ENCODE results near the gene KRT6C. TPM values are rescaled to one million over a fixed set of nuclear protein-coding genes. Genes with fewer than 3 reads are reported as not detected.

KRT6C gene
- total and polyA plus RNA-seq, 3 experiments from 2014 or later, result not detected

DNA sequence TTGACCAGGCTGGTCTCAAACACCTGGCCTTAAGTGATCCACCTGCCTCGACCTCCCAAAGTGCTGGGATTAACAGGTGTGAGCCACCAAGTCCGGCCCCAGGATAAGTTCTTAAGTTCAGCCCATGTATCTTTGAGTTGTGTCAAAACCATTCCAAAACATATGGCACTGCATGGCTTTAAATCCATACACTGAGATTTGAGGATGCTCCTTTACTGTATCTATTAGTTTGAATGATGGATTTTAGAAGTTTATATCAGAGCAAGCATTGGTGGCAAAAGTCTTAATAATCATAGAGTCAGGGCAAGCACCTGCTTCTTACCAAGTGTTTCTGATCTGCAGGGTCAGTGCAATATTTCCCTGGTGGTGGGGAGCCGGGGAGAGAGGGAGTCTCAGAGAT, 27.7 kb downstream of the KRT6C start:
- H3K9me3 ChIP-seq (ENCODE audit: low read length), result no peaks in the 10 kb centered on the region
- no peak overlapping the region for H3K27ac Mint-ChIP-seq
- H3K4me1 ChIP-seq (ENCODE audit: insufficient read depth, low read length), result no peaks in the 10 kb centered on the region
- no peaks in the 10 kb centered on the region for H3K9me3 Mint-ChIP-seq
- H3K27me3 Mint-ChIP-seq, result peaks cover 15 to 36% of the 10 kb centered on the region in 2 donors
- H3K4me3 Mint-ChIP-seq, result no peak overlapping the region
- no peaks in the 10 kb centered on the region for H3K27me3 ChIP-seq (ENCODE audit: insufficient read depth, low read length, poor library complexity, severe bottlenecking)
- CTCF ChIA-PET, result no interaction called here
- no peak overlapping the region for H3K4me3 ChIP-seq (ENCODE audit: low read length)
- POLR2A ChIA-PET, result no interaction called here
- H3K27ac ChIP-seq (ENCODE audit: low read depth, low read length), result no peak overlapping the region
- no peak for DNase-seq
- no peaks in the 10 kb centered on the region for H3K4me1 Mint-ChIP-seq
- H3K36me3 ChIP-seq (ENCODE audit: insufficient read depth, low read length), result no peaks in the 10 kb centered on the region
- no peaks in the 10 kb centered on the region for H3K36me3 Mint-ChIP-seq

DNA sequence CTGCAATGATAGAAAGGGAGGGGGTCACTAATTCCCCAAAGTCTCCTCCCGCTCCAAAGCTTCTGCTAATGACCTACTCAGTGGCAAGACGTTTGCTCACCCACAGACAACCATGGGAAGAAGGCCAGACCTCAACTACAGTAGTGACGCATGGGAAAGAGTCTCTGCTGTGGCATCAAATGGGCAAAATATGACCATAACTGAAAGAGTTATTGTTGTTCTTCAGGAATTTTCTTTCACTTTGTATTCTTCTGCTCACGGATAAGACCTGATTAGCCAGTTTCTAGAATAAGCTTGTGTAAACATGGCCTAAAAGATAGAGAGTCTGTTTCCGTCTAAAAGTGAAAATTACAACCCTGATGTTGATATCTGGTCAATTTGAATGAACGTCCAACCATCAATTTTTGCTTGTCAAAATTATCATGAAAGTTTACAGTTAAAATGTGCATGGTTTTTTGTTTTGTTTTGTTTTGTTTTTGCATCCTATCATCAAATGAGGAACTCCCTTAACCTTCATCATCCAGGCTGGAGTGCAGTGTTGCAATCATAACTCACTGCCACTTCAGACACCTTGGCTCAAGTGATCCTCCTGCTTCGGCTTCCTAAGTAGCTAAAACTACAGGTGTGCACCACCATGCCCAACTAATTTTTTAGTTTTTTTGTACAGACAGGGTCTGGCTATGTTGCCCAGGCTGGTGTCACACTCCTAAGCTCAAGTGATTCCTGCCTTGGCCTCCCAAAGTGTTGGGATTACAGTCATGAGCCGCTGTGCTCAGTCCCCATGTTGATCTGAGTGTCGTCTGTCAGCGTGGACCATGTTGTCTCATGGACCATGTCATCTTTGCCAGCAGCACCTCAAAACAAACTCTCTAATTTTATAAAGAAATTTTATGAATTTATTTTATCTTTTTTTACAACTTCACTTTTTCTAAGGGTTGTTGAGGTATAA, 28.7 kb downstream of the KRT6C start:
- H3K27me3 Mint-ChIP-seq, result peaks cover 19 to 42% of the 10 kb centered on the region in 2 donors
- POLR2A ChIA-PET, result no interaction called here
- DNase-seq, result no peak

DNA sequence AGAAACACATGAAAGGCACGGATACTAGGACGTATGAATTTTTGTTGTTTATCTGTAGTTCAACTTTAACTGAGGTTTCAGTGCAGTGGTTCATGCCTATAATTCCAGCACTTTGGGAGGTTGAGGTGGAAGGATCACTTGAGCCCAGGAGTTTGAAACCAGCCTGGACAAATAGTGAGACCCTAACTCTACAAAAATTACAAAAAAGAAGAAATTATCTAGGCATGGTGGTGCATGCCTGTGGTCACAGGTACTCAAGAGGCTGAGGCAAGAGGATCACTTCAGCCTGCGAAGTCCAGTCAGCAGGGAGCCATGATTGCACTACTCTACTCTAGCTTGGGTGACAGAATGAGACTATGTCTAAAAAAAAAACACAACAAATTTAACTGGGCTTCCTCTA, 29.6 kb downstream of the KRT6C start:
- Mint-ChIP-seq H3K4me3 (no peak overlapping the region), H3K9me3 (no peaks in the 10 kb centered on the region), H3K36me3 (no peaks in the 10 kb centered on the region), H3K4me1 (no peaks in the 10 kb centered on the region), H3K27me3 (peaks cover 21 to 44% of the 10 kb centered on the region in 2 donors), H3K27ac (no peak overlapping the region)
- Histone ChIP-seq H3K4me1 (ENCODE audit: insufficient read depth, low read length) (no peaks in the 10 kb centered on the region), H3K27ac (ENCODE audit: low read depth, low read length) (no peak overlapping the region), H3K9me3 (ENCODE audit: low read length) (no peaks in the 10 kb centered on the region), H3K27me3 (ENCODE audit: insufficient read depth, low read length, poor library complexity, severe bottlenecking) (no peaks in the 10 kb centered on the region), H3K36me3 (ENCODE audit: insufficient read depth, low read length) (no peaks in the 10 kb centered on the region), H3K4me3 (ENCODE audit: low read length) (no peak overlapping the region)
- CTCF ChIA-PET, result no interaction called here
- POLR2A ChIA-PET, result no interaction called here
- DNase-seq, result no peak

More for the DNA sequence above, 28.7 kb downstream of the KRT6C start:
- no peaks in the 10 kb centered on the region for H3K36me3 ChIP-seq (ENCODE audit: insufficient read depth, low read length)
- no peak overlapping the region for H3K4me3 ChIP-seq (ENCODE audit: low read length)
- no peaks in the 10 kb centered on the region for H3K4me1 ChIP-seq (ENCODE audit: insufficient read depth, low read length)
- H3K9me3 Mint-ChIP-seq, result no peaks in the 10 kb centered on the region
- H3K9me3 ChIP-seq (ENCODE audit: low read length), result no peaks in the 10 kb centered on the region
- no peak overlapping the region for H3K27ac Mint-ChIP-seq
- H3K4me1 Mint-ChIP-seq, result no peaks in the 10 kb centered on the region
- CTCF ChIA-PET, result no interaction called here
- no peaks in the 10 kb centered on the region for H3K36me3 Mint-ChIP-seq
- no peak overlapping the region for H3K4me3 Mint-ChIP-seq
- H3K27me3 ChIP-seq (ENCODE audit: insufficient read depth, low read length, poor library complexity, severe bottlenecking), result no peaks in the 10 kb centered on the region
- no peak overlapping the region for H3K27ac ChIP-seq (ENCODE audit: low read depth, low read length)

DNA sequence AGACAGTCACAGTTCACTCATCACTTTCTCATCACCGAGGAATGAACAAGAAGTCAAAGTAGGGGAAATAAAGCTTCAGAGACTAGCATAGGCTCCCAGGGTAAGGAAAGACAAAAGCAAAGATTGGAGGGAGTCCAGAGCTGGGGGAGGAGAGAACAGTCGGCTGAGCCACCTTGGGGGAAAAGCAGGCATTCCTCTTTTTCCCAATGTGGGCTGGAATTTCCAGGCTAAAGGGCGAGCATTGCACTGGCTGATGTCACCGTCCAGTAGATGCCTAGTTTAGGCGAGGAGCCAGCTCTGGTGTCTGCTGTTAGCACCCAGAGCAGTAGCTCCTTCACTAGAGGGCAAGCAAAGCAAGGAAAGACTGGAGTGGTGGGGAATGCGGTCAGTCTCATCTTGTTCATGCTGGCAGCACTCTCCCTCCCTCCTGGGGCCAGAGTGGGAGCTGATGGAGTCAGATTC, 31.0 kb downstream of the KRT6C start:
- CTCF ChIA-PET, result no interaction called here
- Mint-ChIP-seq H3K4me1 (no peaks in the 10 kb centered on the region), H3K27ac (no peak overlapping the region), H3K36me3 (no peaks in the 10 kb centered on the region), H3K27me3 (peaks cover 19 to 44% of the 10 kb centered on the region in 2 donors), H3K4me3 (no peak overlapping the region), H3K9me3 (no peaks in the 10 kb centered on the region)
- Histone ChIP-seq H3K27me3 (ENCODE audit: insufficient read depth, low read length, poor library complexity, severe bottlenecking) (no peaks in the 10 kb centered on the region), H3K9me3 (ENCODE audit: low read length) (no peaks in the 10 kb centered on the region), H3K27ac (ENCODE audit: low read depth, low read length) (no peak overlapping the region), H3K4me3 (ENCODE audit: low read length) (no peak overlapping the region), H3K36me3 (ENCODE audit: insufficient read depth, low read length) (no peaks in the 10 kb centered on the region), H3K4me1 (ENCODE audit: insufficient read depth, low read length) (no peaks in the 10 kb centered on the region)
- DNase-seq, result no peak
- POLR2A ChIA-PET, result interaction anchor here (0.6 kb wide), 1 partner anchor 164 kb away, joined by 3 read pairs; no protein-coding TSS in a partner anchor

DNA sequence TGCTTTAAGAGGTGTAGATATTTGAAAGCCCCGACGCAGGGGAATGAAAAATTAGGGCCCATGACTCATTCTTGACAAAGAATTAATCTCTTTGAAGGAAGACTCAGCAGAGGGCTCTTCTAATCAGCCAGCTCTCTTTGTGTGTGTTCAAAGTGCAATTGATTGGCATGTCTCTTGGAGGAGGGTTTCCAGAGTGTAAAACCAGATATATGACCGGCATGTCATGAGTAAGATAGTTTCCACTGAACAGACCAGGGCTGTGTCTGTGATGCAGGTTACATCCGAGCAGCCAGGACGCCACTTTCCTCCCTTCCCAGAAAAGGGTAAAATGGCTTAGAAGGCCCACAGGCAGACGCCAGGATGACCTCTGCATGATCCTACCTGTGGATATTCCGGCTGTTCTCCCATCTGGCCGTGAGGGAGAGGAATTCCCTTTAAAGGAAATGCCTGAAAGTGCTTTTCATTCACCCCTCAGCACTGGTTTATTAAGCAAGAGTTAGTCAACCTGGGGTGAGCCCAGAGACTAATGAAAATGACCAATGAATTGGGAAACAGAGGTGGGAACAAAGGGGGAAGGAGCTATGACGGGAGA, 32.2 kb downstream of the KRT6C start:
- no peaks in the 10 kb centered on the region for H3K36me3 Mint-ChIP-seq
- H3K4me1 Mint-ChIP-seq, result no peaks in the 10 kb centered on the region
- no peaks in the 10 kb centered on the region for H3K27me3 ChIP-seq (ENCODE audit: insufficient read depth, low read length, poor library complexity, severe bottlenecking)
- H3K27ac Mint-ChIP-seq, result no peak overlapping the region
- H3K36me3 ChIP-seq (ENCODE audit: insufficient read depth, low read length), result no peaks in the 10 kb centered on the region
- H3K27me3 Mint-ChIP-seq, result peaks cover 19 to 55% of the 10 kb centered on the region in 2 donors
- H3K9me3 Mint-ChIP-seq, result no peaks in the 10 kb centered on the region
- no peak overlapping the region for H3K27ac ChIP-seq (ENCODE audit: low read depth, low read length)
- no peak overlapping the region for H3K4me3 Mint-ChIP-seq
- no peaks in the 10 kb centered on the region for H3K9me3 ChIP-seq (ENCODE audit: low read length)
- DNase-seq, result no peak
- H3K4me3 ChIP-seq (ENCODE audit: low read length), result no peak overlapping the region
- no peaks in the 10 kb centered on the region for H3K4me1 ChIP-seq (ENCODE audit: insufficient read depth, low read length)
- ChIA-PET POLR2A (no interaction called here), CTCF (no interaction called here)

DNA sequence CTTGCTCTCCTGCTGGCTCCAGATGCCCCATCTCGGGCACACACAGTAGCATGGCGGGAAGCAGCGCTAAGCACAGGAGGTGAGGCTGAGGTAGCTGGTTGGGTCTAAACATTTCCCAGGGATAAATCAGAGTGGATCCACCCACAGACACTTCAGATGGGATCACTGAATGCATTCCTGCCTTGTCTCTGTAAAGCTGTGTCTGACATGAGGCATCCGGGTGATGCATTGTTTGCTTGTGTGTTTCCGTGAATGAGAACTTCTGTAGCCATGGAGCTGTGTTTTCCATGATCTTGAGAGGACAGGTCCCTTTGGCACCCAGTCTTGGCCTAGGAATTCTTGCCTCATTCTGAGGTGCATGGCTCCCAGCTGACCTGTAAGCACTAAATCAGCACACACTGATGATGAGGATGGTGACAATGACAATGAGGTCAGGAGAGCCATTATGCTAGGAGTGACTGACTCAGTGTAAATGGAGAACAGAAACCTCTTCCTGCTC, 32.7 kb downstream of the KRT6C start:
- no peaks in the 10 kb centered on the region for H3K4me1 Mint-ChIP-seq
- no peak overlapping the region for H3K27ac Mint-ChIP-seq
- no peak for DNase-seq
- H3K36me3 Mint-ChIP-seq, result no peaks in the 10 kb centered on the region
- no peak overlapping the region for H3K4me3 Mint-ChIP-seq
- H3K36me3 ChIP-seq (ENCODE audit: insufficient read depth, low read length), result no peaks in the 10 kb centered on the region
- no peaks in the 10 kb centered on the region for H3K27me3 ChIP-seq (ENCODE audit: insufficient read depth, low read length, poor library complexity, severe bottlenecking)
- no peaks in the 10 kb centered on the region for H3K4me1 ChIP-seq (ENCODE audit: insufficient read depth, low read length)
- H3K27ac ChIP-seq (ENCODE audit: low read depth, low read length), result no peak overlapping the region
- POLR2A ChIA-PET, result no interaction called here
- H3K9me3 Mint-ChIP-seq, result no peaks in the 10 kb centered on the region
- no peak overlapping the region for H3K4me3 ChIP-seq (ENCODE audit: low read length)
- CTCF ChIA-PET, result no interaction called here
- H3K9me3 ChIP-seq (ENCODE audit: low read length), result no peaks in the 10 kb centered on the region
- H3K27me3 Mint-ChIP-seq, result peaks cover 14 to 57% of the 10 kb centered on the region in 2 donors

DNA sequence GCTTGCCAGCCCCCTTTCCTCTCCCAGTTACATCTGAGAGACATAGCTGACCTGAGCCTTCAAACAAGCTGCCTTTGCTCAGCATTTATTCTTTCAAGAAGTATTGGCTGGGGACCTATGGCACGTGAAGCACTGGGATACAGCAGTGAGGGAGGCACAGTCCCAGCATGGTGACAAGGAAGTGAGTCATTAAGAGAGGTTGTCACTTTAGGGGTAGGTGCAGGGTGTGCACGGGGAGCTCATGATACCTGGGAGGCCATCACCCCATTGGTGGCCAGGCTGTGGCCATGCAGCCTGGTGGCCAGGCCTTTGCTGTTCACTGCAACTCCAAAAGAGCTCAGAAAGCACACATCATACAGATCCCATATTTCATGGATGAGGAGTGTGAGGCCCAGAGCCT, 33.8 kb downstream of the KRT6C start:
- no peak overlapping the region for H3K27ac ChIP-seq (ENCODE audit: low read depth, low read length)
- ChIA-PET CTCF (no interaction called here), POLR2A (no interaction called here)
- no peak for DNase-seq
- no peaks in the 10 kb centered on the region for H3K4me1 ChIP-seq (ENCODE audit: insufficient read depth, low read length)
- no peak overlapping the region for H3K4me3 ChIP-seq (ENCODE audit: low read length)
- Mint-ChIP-seq H3K36me3 (no peaks in the 10 kb centered on the region), H3K4me1 (no peaks in the 10 kb centered on the region), H3K9me3 (no peaks in the 10 kb centered on the region), H3K27ac (no peak overlapping the region), H3K27me3 (peaks cover 12 to 65% of the 10 kb centered on the region in 2 donors), H3K4me3 (no peak overlapping the region)
- H3K27me3 ChIP-seq (ENCODE audit: insufficient read depth, low read length, poor library complexity, severe bottlenecking), result no peaks in the 10 kb centered on the region
- no peaks in the 10 kb centered on the region for H3K9me3 ChIP-seq (ENCODE audit: low read length)
- H3K36me3 ChIP-seq (ENCODE audit: insufficient read depth, low read length), result no peaks in the 10 kb centered on the region

DNA sequence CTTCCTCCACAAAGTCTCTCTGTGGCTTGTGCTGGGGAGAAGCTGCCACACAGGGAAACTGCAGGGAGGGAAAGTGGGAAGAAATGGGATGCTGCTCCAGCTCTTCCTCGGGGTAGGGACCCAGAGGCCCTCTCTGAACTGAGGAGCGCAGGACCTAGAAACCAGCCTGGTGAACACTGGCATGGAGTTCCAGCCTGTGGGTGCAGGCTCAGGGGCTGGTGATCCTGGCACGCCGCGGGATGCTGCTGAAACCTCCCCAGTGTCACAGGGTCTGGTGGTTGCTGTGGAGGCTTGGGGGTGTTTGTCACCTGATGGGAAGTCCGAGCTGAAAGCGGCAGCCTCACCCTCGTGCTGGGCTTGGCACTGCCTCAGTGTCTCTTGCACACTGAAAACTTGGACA, 34.2 kb downstream of the KRT6C start:
- no peak for DNase-seq
- Mint-ChIP-seq H3K4me3 (no peak overlapping the region), H3K4me1 (no peaks in the 10 kb centered on the region), H3K9me3 (no peaks in the 10 kb centered on the region), H3K36me3 (no peaks in the 10 kb centered on the region), H3K27ac (no peak overlapping the region), H3K27me3 (peaks cover 10 to 64% of the 10 kb centered on the region in 2 donors)
- H3K4me3 ChIP-seq (ENCODE audit: low read length), result no peak overlapping the region
- ChIA-PET CTCF (no interaction called here), POLR2A (no interaction called here)
- no peak overlapping the region for H3K27ac ChIP-seq (ENCODE audit: low read depth, low read length)
- H3K9me3 ChIP-seq (ENCODE audit: low read length), result no peaks in the 10 kb centered on the region
- H3K27me3 ChIP-seq (ENCODE audit: insufficient read depth, low read length, poor library complexity, severe bottlenecking), result no peaks in the 10 kb centered on the region
- H3K36me3 ChIP-seq (ENCODE audit: insufficient read depth, low read length), result no peaks in the 10 kb centered on the region
- no peaks in the 10 kb centered on the region for H3K4me1 ChIP-seq (ENCODE audit: insufficient read depth, low read length)
